ENCODE results near the gene TCF19. TPM values are rescaled to one million over a fixed set of nuclear protein-coding genes. Genes with fewer than 3 reads are reported as not detected.

Gene TCF19
- total RNA-seq, 4 donors from 2014 or later: 14.8 to 24.3 (median 23.8) TPM

GRCh38 chr6:31170600-31170881 is 12.2 kb downstream of the TCF19 start, which contains the start of gene POU5F1:
TSS of gene POU5F1 (minus strand) at chr6:31170682. CDS start at chr6:31170620, 62 bp downstream.
- Histone ChIP-seq H3K27me3 (no peaks in the 10 kb centered on the region), H3K27ac (no peak within 1 kb of the TSS), H3K4me1 (no peaks in the 10 kb centered on the region), H3K4me3 (no peak within 1 kb of the TSS), H3K36me3 (peaks cover 3% of the 10 kb centered on the region), H3K9me3 (no peaks in the 10 kb centered on the region)
- DNase-seq (ENCODE audit: low spot score in 2 of 2): no peak
- no peak for TF ChIP-seq EP300 (IDR thresholded peaks at IDR 0.05)
- TF ChIP-seq CTCF (IDR thresholded peaks at IDR 0.05): no peak
- 81% methylated on average over 9 of the region's 9 CpGs for WGBS

- no peak for TF ChIP-seq EP300 (IDR thresholded peaks at IDR 0.05)
- TF ChIP-seq POLR2A (IDR thresholded peaks at IDR 0.05): no peak
- TF ChIP-seq CTCF (IDR thresholded peaks at IDR 0.05): no peak
- TF ChIP-seq POLR2AphosphoS5 (IDR thresholded peaks at IDR 0.05): no peak
- Histone ChIP-seq H3K4me3 (no peak overlapping the region), H3K27ac (no peak overlapping the region), H3K9me3 (no peaks in the 10 kb centered on the region), H3K27me3 (no peaks in the 10 kb centered on the region), H3K4me1 (no peaks in the 10 kb centered on the region), H3K36me3 (peaks cover 3% of the 10 kb centered on the region)
- 81% methylated on average over 10 of the region's 10 CpGs for WGBS
- DNase-seq (ENCODE audit: low spot score in 2 of 2): no peak
Measured at GRCh38 chr6:31170987-31171671, 12.7 kb downstream of the TCF19 start.

- WGBS: 65% methylated on average over 13 of the region's 16 CpGs
- H3K9me3 ChIP-seq: no peaks in the 10 kb centered on the region
- no peaks in the 10 kb centered on the region for H3K27me3 ChIP-seq
- TF ChIP-seq POLR2AphosphoS5 (IDR thresholded peaks at IDR 0.05) (no peak), EP300 (IDR thresholded peaks at IDR 0.05) (no peak), CTCF (IDR thresholded peaks at IDR 0.05) (no peak), POLR2A (IDR thresholded peaks at IDR 0.05) (no peak)
- peaks cover 3% of the 10 kb centered on the region for H3K36me3 ChIP-seq
- no peaks in the 10 kb centered on the region for H3K4me1 ChIP-seq
- no peak overlapping the region for H3K4me3 ChIP-seq
- H3K27ac ChIP-seq: no peak overlapping the region
- DNase-seq (ENCODE audit: low spot score in 2 of 2): no peak
Measured at GRCh38 chr6:31171931-31172905, 13.8 kb downstream of the TCF19 start.

GRCh38 chr6:31172973-31173384 is 14.6 kb downstream of the TCF19 start:
- H3K4me3 ChIP-seq: no peak overlapping the region
- no peak for DNase-seq (ENCODE audit: low spot score in 2 of 2)
- H3K4me1 ChIP-seq: no peaks in the 10 kb centered on the region
- 80% methylated on average over 5 of the region's 5 CpGs for WGBS
- no peaks in the 10 kb centered on the region for H3K27me3 ChIP-seq
- H3K27ac ChIP-seq: no peak overlapping the region
- H3K9me3 ChIP-seq: no peaks in the 10 kb centered on the region
- H3K36me3 ChIP-seq: peaks cover 3% of the 10 kb centered on the region
- no peak for TF ChIP-seq POLR2A (IDR thresholded peaks at IDR 0.05)

- Histone ChIP-seq H3K36me3 (peaks cover 3% of the 10 kb centered on the region), H3K4me3 (no peak overlapping the region), H3K27me3 (no peaks in the 10 kb centered on the region), H3K4me1 (peaks cover under 1% of the 10 kb centered on the region), H3K9me3 (no peaks in the 10 kb centered on the region), H3K27ac (no peak overlapping the region)
- DNase-seq (ENCODE audit: low spot score in 2 of 2): no peak
- WGBS: 53% methylated on average over 2 of the region's 3 CpGs
- TF ChIP-seq CTCF (IDR thresholded peaks at IDR 0.05) (no peak), POLR2A (IDR thresholded peaks at IDR 0.05) (no peak), POLR2AphosphoS5 (IDR thresholded peaks at IDR 0.05) (no peak), EP300 (IDR thresholded peaks at IDR 0.05) (no peak)
Measured at GRCh38 chr6:31173406-31173805, 15.0 kb downstream of the TCF19 start.
